Fibroblast of the aortic adventitia (primary cell): Measurements from ENCODE around the gene SNX6. TPM values are rescaled to one million over a fixed set of nuclear protein-coding genes. Genes with fewer than 3 reads are reported as not detected.

Source experiments
- DNase-seq: peaks from one replicate; pipeline ENCODE4 v3.0.0-alpha.2; 2010; ENCODE audit warnings: low read depth
- H3K4me3 ChIP-seq: 2 replicates; pipeline ENCODE4 v1.5.1; 2011; ENCODE audit warnings: low read depth, mild to moderate bottlenecking, control low read depth, low read length, moderate library complexity
- CTCF ChIP-seq: IDR thresholded peaks from 2 replicates; pipeline ENCODE4 v1.5.1; 2011; ENCODE audit warnings: mild to moderate bottlenecking, low read length, control low read depth, inconsistent platforms; ENCODE audit not compliant: insufficient read depth
- total RNA-seq: library from RNA; depleted of rRNA; stranded (reverse); fragments of >200 nt; gene quantifications from 2 replicates; pipeline ENCODE4 v1.2.3, GENCODE V29; 2012; ENCODE audit warnings: low replicate concordance

SNX6 gene
- total RNA-seq, 1 donor, result 258 TPM

GRCh38 chr14:34633742-34634141 is 3.8 kb upstream of the SNX6 start:
- no peak for DNase-seq
- no peak for TF ChIP-seq CTCF
- H3K4me3 ChIP-seq, result no peak overlapping the region

- TF ChIP-seq CTCF, result no peak
- no peak for DNase-seq
- H3K4me3 ChIP-seq, result no peak overlapping the region
These were observed 2.5 kb upstream of the SNX6 start for GRCh38 chr14:34632411-34632978.

GRCh38 chr14:34629344-34629656 is 648 bp downstream of the SNX6 start:
- no peak for TF ChIP-seq CTCF
- peak overlapping the region; percentile 97 for H3K4me3 ChIP-seq
- DNase-seq, result no peak

GRCh38 chr14:34628681-34629135 is 1.2 kb downstream of the SNX6 start:
- DNase-seq, result no peak
- H3K4me3 ChIP-seq, result peak overlapping the region; percentile 97
- no peak for TF ChIP-seq CTCF

- DNase-seq, result no peak
- TF ChIP-seq CTCF, result no peak
- no peak overlapping the region for H3K4me3 ChIP-seq
These were observed 6.4 kb downstream of the SNX6 start for GRCh38 chr14:34623506-34623905.

- no peak for DNase-seq
- no peak for TF ChIP-seq CTCF
These were observed 9.1 kb downstream of the SNX6 start for GRCh38 chr14:34620839-34621238.

GRCh38 chr14:34620115-34620514 is 9.8 kb downstream of the SNX6 start:
- TF ChIP-seq CTCF, result no peak
- DNase-seq, result no peak
- H3K4me3 ChIP-seq, result no peak overlapping the region

More at GRCh38 chr14:34620839-34621238, 9.1 kb downstream of the SNX6 start:
- no peak overlapping the region for H3K4me3 ChIP-seq
